Measurements from ENCODE around the gene BLOC1S4. TPM values are rescaled to one million over a fixed set of nuclear protein-coding genes. Genes with fewer than 3 reads are reported as not detected.

BLOC1S4 gene
- total and polyA plus RNA-seq, 2 experiments from 2014 or later = 22.7 to 27.3 TPM

GRCh38 chr4:6699903-6700302, 16.1 kb upstream of the BLOC1S4 start:
- no peak overlapping the region for H3K4me3 ChIP-seq
- H3K36me3 ChIP-seq (ENCODE audit: low read depth) = peaks cover 12% of the 10 kb centered on the region
- no peak overlapping the region for H3K9ac ChIP-seq
- no peaks in the 10 kb centered on the region for H3F3A ChIP-seq (ENCODE audit: insufficient read depth)
- H3K79me2 ChIP-seq (ENCODE audit: insufficient read depth) = peaks cover 51% of the 10 kb centered on the region
- DNase-seq = no peak
- in situ Hi-C loops (cut with MboI) = no loop called here
- no peaks in the 10 kb centered on the region for H4K20me1 ChIP-seq (ENCODE audit: insufficient read depth)
- H3K9me3 ChIP-seq (ENCODE audit: low read depth) = no peaks in the 10 kb centered on the region
- no peaks in the 10 kb centered on the region for H3K9me2 ChIP-seq (ENCODE audit: insufficient read depth)
- H3K4me1 ChIP-seq (ENCODE audit: insufficient read depth) = peaks cover 8% of the 10 kb centered on the region
- no peak for TF ChIP-seq EZH2phosphoT487 (IDR thresholded peaks at IDR 0.05; ENCODE audit: insufficient read depth, low read depth)
- no peak for TF ChIP-seq EZH2 (IDR thresholded peaks at IDR 0.05; ENCODE audit: insufficient read depth, poor library complexity, severe bottlenecking)
- no peak overlapping the region for H3K27ac ChIP-seq
- no peak overlapping the region for H3K4me2 ChIP-seq (ENCODE audit: unreplicated experiment)
- H3K27me3 ChIP-seq (replicated peaks; ENCODE audit: insufficient read depth) = no peaks in the 10 kb centered on the region
- H2AFZ ChIP-seq = no peak overlapping the region
- 94 to 100% methylated on average over 1 of the region's 1 CpG for WGBS, 2 experiments (ENCODE audit: low coverage in 1 of 2, low lambda C conversion rate in 2 of 2, missing lambda C conversion rate in 2 of 2)

GRCh38 chr4:6701371-6701770, 14.6 kb upstream of the BLOC1S4 start:
- DNase-seq = no peak
- H3K9me2 ChIP-seq (ENCODE audit: insufficient read depth) = no peaks in the 10 kb centered on the region
- in situ Hi-C loops (cut with MboI) = no loop called here
- peaks cover 66% of the 10 kb centered on the region for H3K79me2 ChIP-seq (ENCODE audit: insufficient read depth)
- no peak for TF ChIP-seq EZH2 (IDR thresholded peaks at IDR 0.05; ENCODE audit: insufficient read depth, poor library complexity, severe bottlenecking)
- TF ChIP-seq EZH2phosphoT487 (IDR thresholded peaks at IDR 0.05; ENCODE audit: insufficient read depth, low read depth) = no peak
- no peak overlapping the region for H3K4me2 ChIP-seq (ENCODE audit: unreplicated experiment)
- H3K9ac ChIP-seq = no peak overlapping the region
- H4K20me1 ChIP-seq (ENCODE audit: insufficient read depth) = no peaks in the 10 kb centered on the region
- 85% methylated on average over 13 of the region's 13 CpGs for WGBS, 2 experiments (ENCODE audit: low coverage in 1 of 2, low lambda C conversion rate in 2 of 2, missing lambda C conversion rate in 2 of 2)
- no peaks in the 10 kb centered on the region for H3K27me3 ChIP-seq (replicated peaks; ENCODE audit: insufficient read depth)
- no peaks in the 10 kb centered on the region for H3F3A ChIP-seq (ENCODE audit: insufficient read depth)
- no peak overlapping the region for H3K27ac ChIP-seq
- H3K4me1 ChIP-seq (ENCODE audit: insufficient read depth) = peaks cover 8% of the 10 kb centered on the region
- no peak overlapping the region for H3K4me3 ChIP-seq
- H3K9me3 ChIP-seq (ENCODE audit: low read depth) = no peaks in the 10 kb centered on the region
- H3K36me3 ChIP-seq (ENCODE audit: low read depth) = peaks cover 12% of the 10 kb centered on the region
- no peak overlapping the region for H2AFZ ChIP-seq

- no peak for TF ChIP-seq EZH2 (IDR thresholded peaks at IDR 0.05; ENCODE audit: insufficient read depth, poor library complexity, severe bottlenecking)
- TF ChIP-seq EZH2phosphoT487 (IDR thresholded peaks at IDR 0.05; ENCODE audit: insufficient read depth, low read depth) = no peak
- peaks cover 14% of the 10 kb centered on the region for H3K4me1 ChIP-seq (ENCODE audit: insufficient read depth)
- H3K4me2 ChIP-seq (ENCODE audit: unreplicated experiment) = no peak overlapping the region
- H3K36me3 ChIP-seq (ENCODE audit: low read depth) = peaks cover 20% of the 10 kb centered on the region
- no peaks in the 10 kb centered on the region for H3K27me3 ChIP-seq (replicated peaks; ENCODE audit: insufficient read depth)
- 0% methylated on average over 1 of the region's 1 CpG for WGBS, 2 experiments (ENCODE audit: low coverage in 1 of 2, low lambda C conversion rate in 2 of 2, missing lambda C conversion rate in 2 of 2)
- peaks cover 72% of the 10 kb centered on the region for H3K79me2 ChIP-seq (ENCODE audit: insufficient read depth)
- H4K20me1 ChIP-seq (ENCODE audit: insufficient read depth) = no peaks in the 10 kb centered on the region
- H3K4me3 ChIP-seq = no peak overlapping the region
- H3K9me3 ChIP-seq (ENCODE audit: low read depth) = no peaks in the 10 kb centered on the region
- in situ Hi-C loops (cut with MboI) = no loop called here
- no peaks in the 10 kb centered on the region for H3K9me2 ChIP-seq (ENCODE audit: insufficient read depth)
- no peak overlapping the region for H3K27ac ChIP-seq
- no peaks in the 10 kb centered on the region for H3F3A ChIP-seq (ENCODE audit: insufficient read depth)
- no peak for DNase-seq
- no peak overlapping the region for H3K9ac ChIP-seq
- no peak overlapping the region for H2AFZ ChIP-seq
Measured at GRCh38 chr4:6702761-6703160, 13.2 kb upstream of the BLOC1S4 start.

GRCh38 chr4:6703786-6704185, 12.2 kb upstream of the BLOC1S4 start:
- peaks cover 21% of the 10 kb centered on the region for H3K4me1 ChIP-seq (ENCODE audit: insufficient read depth)
- H3K27ac ChIP-seq = no peak overlapping the region
- peak; percentile 61 for DNase-seq
- no peak overlapping the region for H3K9ac ChIP-seq
- H2AFZ ChIP-seq = no peak overlapping the region
- 36 to 37% methylated on average over 3 of the region's 3 CpGs for WGBS, 2 experiments (ENCODE audit: low coverage in 1 of 2, low lambda C conversion rate in 2 of 2, missing lambda C conversion rate in 2 of 2)
- in situ Hi-C loops (cut with MboI) = no loop called here
- no peaks in the 10 kb centered on the region for H3K9me2 ChIP-seq (ENCODE audit: insufficient read depth)
- no peak for TF ChIP-seq EZH2 (IDR thresholded peaks at IDR 0.05; ENCODE audit: insufficient read depth, poor library complexity, severe bottlenecking)
- TF ChIP-seq EZH2phosphoT487 (IDR thresholded peaks at IDR 0.05; ENCODE audit: insufficient read depth, low read depth) = no peak
- H3K4me3 ChIP-seq = no peak overlapping the region
- no peaks in the 10 kb centered on the region for H3K27me3 ChIP-seq (replicated peaks; ENCODE audit: insufficient read depth)
- H3K9me3 ChIP-seq (ENCODE audit: low read depth) = no peaks in the 10 kb centered on the region
- no peaks in the 10 kb centered on the region for H3F3A ChIP-seq (ENCODE audit: insufficient read depth)
- no peaks in the 10 kb centered on the region for H4K20me1 ChIP-seq (ENCODE audit: insufficient read depth)
- H3K79me2 ChIP-seq (ENCODE audit: insufficient read depth) = peaks cover 76% of the 10 kb centered on the region
- peak overlapping the region; percentile 28 for H3K4me2 ChIP-seq (ENCODE audit: unreplicated experiment)
- H3K36me3 ChIP-seq (ENCODE audit: low read depth) = peaks cover 25% of the 10 kb centered on the region

GRCh38 chr4:6705646-6706045, 10.3 kb upstream of the BLOC1S4 start:
- in situ Hi-C loops (cut with MboI) = no loop called here
- Histone ChIP-seq H3K4me1 (ENCODE audit: insufficient read depth) (peaks cover 21% of the 10 kb centered on the region), H3K9ac (no peak overlapping the region), H3K27me3 (replicated peaks; ENCODE audit: insufficient read depth) (no peaks in the 10 kb centered on the region), H3K4me2 (ENCODE audit: unreplicated experiment) (no peak overlapping the region), H3K27ac (no peak overlapping the region), H3F3A (ENCODE audit: insufficient read depth) (no peaks in the 10 kb centered on the region), H3K9me2 (ENCODE audit: insufficient read depth) (no peaks in the 10 kb centered on the region), H3K9me3 (ENCODE audit: low read depth) (no peaks in the 10 kb centered on the region), H4K20me1 (ENCODE audit: insufficient read depth) (no peaks in the 10 kb centered on the region), H3K36me3 (ENCODE audit: low read depth) (peaks cover 20% of the 10 kb centered on the region), H2AFZ (no peak overlapping the region), H3K79me2 (ENCODE audit: insufficient read depth) (peaks cover 84% of the 10 kb centered on the region), H3K4me3 (no peak overlapping the region)
- 96 to 98% methylated on average over 2 of the region's 2 CpGs for whole genome bisulfite sequencing, 2 experiments (ENCODE audit: low coverage in 1 of 2, low lambda C conversion rate in 2 of 2, missing lambda C conversion rate in 2 of 2)
- TF ChIP-seq EZH2phosphoT487 (IDR thresholded peaks at IDR 0.05; ENCODE audit: insufficient read depth, low read depth) = no peak
- no peak for TF ChIP-seq EZH2 (IDR thresholded peaks at IDR 0.05; ENCODE audit: insufficient read depth, poor library complexity, severe bottlenecking)
- no peak for DNase-seq

Measured in GM23248 (cell line).